Neural cell (in vitro differentiated cells): Measurements from ENCODE around the gene LRRC49. TPM values are rescaled to one million over a fixed set of nuclear protein-coding genes. Genes with fewer than 3 reads are reported as not detected.

Experiments
- H2AFZ ChIP-seq: fragments of 200-600, 300-800 bp; sonication (generic), shearing (Covaris generic); 2 replicates; pipeline ENCODE4 v1.6.0; 2014; ENCODE audit warnings: low read depth, mild to moderate bottlenecking, antibody characterized with exemption, low read length, moderate library complexity
- H3F3A ChIP-seq: fragments of 200-600 bp; shearing (Covaris generic); 2 replicates; pipeline ENCODE4 v1.6.1; 2016; ENCODE audit warnings: mild to moderate bottlenecking, moderate library complexity, mixed read lengths, antibody characterized with exemption, low read length; ENCODE audit not compliant: insufficient read depth, poor library complexity, severe bottlenecking
- H3K27ac ChIP-seq: fragments of 200-600, 300-800 bp; sonication (generic), shearing (Covaris generic); 2 replicates; pipeline ENCODE4 v1.5.1; 2014; ENCODE audit warnings: mild to moderate bottlenecking, low read length, moderate library complexity
- H3K27me3 ChIP-seq: fragments of 300-800, 200-600 bp; sonication (generic), shearing (Covaris generic); 2 replicates; pipeline ENCODE4 v1.6.0; 2014; ENCODE audit warnings: mild to moderate bottlenecking, low read depth, low read length, moderate library complexity; ENCODE audit not compliant: insufficient read depth
- H3K36me3 ChIP-seq: fragments of 300-800, 200-600 bp; sonication (generic), shearing (Covaris generic); 2 replicates; pipeline ENCODE4 v1.5.1; 2014; ENCODE audit warnings: mild to moderate bottlenecking, antibody characterized with exemption, low read length, moderate library complexity; ENCODE audit not compliant: insufficient read depth
- H3K4me2 ChIP-seq: fragments of 300-800, 200-600 bp; sonication (generic), shearing (Covaris generic); 2 replicates; pipeline ENCODE4 v1.6.0; 2014; ENCODE audit warnings: mild to moderate bottlenecking, low read length
- H3K4me3 ChIP-seq: fragments of 300-800, 200-600 bp; sonication (generic), shearing (Covaris generic); 2 replicates; pipeline ENCODE4 v1.5.1; 2014; ENCODE audit warnings: mild to moderate bottlenecking, low read length, moderate library complexity
- H3K79me2 ChIP-seq: fragments of 200-600 bp; shearing (Covaris generic); replicated peaks from 2 replicates; pipeline ENCODE4 v1.6.0; 2014; ENCODE audit warnings: mild to moderate bottlenecking, low read length, moderate library complexity; ENCODE audit not compliant: insufficient read depth
- H3K9ac ChIP-seq: fragments of 300-800, 200-600 bp; sonication (generic), shearing (Covaris generic); 2 replicates; pipeline ENCODE4 v1.6.1; 2016; ENCODE audit warnings: mild to moderate bottlenecking, low read length, mixed read lengths
- H3K9me2 ChIP-seq: fragments of 200-600 bp; shearing (Covaris generic); 2 replicates; pipeline ENCODE4 v1.6.1; 2016; ENCODE audit warnings: mild to moderate bottlenecking, low read length, mixed read lengths; ENCODE audit not compliant: insufficient read depth
- H3K9me3 ChIP-seq: fragments of 200-600, 300-800 bp; sonication (generic), shearing (Covaris generic); 2 replicates; pipeline ENCODE4 v1.6.1; 2016; ENCODE audit warnings: mild to moderate bottlenecking, mixed run types, low read length, moderate library complexity, mixed read lengths
- H4K20me1 ChIP-seq: fragments of 200-600 bp; shearing (Covaris generic); 2 replicates; pipeline ENCODE4 v1.6.1; 2016; ENCODE audit warnings: mild to moderate bottlenecking, mixed run types; ENCODE audit not compliant: insufficient read depth
- EP300 ChIP-seq: fragments of 450-650 bp; conservative IDR thresholded peaks from 2 replicates; pipeline ENCODE4 v1.6.1; 2014; ENCODE audit warnings: antibody characterized with exemption, mild to moderate bottlenecking, moderate library complexity; ENCODE audit not compliant: poor library complexity, severe bottlenecking
- EZH2 ChIP-seq: fragments of 200-600, 300-800 bp; shearing (Covaris generic), sonication (generic); IDR thresholded peaks from 2 replicates; pipeline ENCODE4 v1.6.1; 2014; ENCODE audit warnings: antibody characterized with exemption, low read length, borderline replicate concordance, mild to moderate bottlenecking; ENCODE audit not compliant: insufficient read depth, poor library complexity, severe bottlenecking
- MXI1 ChIP-seq: fragments of 450-650 bp; conservative IDR thresholded peaks from 2 replicates; pipeline ENCODE4 v1.6.1; 2014; ENCODE audit warnings: antibody characterized with exemption, mild to moderate bottlenecking; ENCODE audit not compliant: poor library complexity, severe bottlenecking
- POLR2AphosphoS5 ChIP-seq: IDR thresholded peaks from 2 replicates; pipeline ENCODE4 v1.6.1; 2012
- RAD21 ChIP-seq: fragments of 450-650 bp; conservative IDR thresholded peaks from 2 replicates; pipeline ENCODE4 v1.6.1; 2014; ENCODE audit warnings: antibody characterized with exemption, mild to moderate bottlenecking, moderate library complexity
- SMC3 ChIP-seq: fragments of 450-650 bp; conservative IDR thresholded peaks from 2 replicates; pipeline ENCODE4 v1.6.1; 2014; ENCODE audit warnings: antibody characterized with exemption, mild to moderate bottlenecking, moderate library complexity; ENCODE audit not compliant: poor library complexity
- TAF1 ChIP-seq: IDR thresholded peaks from 2 replicates; pipeline ENCODE4 v1.6.1; 2012; ENCODE audit warnings: low read depth
- polyA plus RNA-seq: library from polyadenylated mRNA; depleted of rRNA; stranded (reverse); fragments of >200 nt; gene quantifications from 2 replicates; pipeline ENCODE4 v1.2.3, GENCODE V29; 2014
- TF ChIP-seq, protein P1 (sequence below): fragments of 450-650 bp; IDR thresholded peaks from 2 replicates; pipeline ENCODE4 v1.5.1; 2014; ENCODE audit warnings: antibody characterized with exemption, mild to moderate bottlenecking, moderate library complexity; ENCODE audit not compliant: poor library complexity, severe bottlenecking
- TF ChIP-seq, protein P2 (sequence below): IDR thresholded peaks from 2 replicates; pipeline ENCODE4 v1.6.1; 2012; ENCODE audit warnings: borderline replicate concordance

LRRC49 gene
- polyA plus RNA-seq, 1 donor from 2014 or later: 141 TPM

DNA sequence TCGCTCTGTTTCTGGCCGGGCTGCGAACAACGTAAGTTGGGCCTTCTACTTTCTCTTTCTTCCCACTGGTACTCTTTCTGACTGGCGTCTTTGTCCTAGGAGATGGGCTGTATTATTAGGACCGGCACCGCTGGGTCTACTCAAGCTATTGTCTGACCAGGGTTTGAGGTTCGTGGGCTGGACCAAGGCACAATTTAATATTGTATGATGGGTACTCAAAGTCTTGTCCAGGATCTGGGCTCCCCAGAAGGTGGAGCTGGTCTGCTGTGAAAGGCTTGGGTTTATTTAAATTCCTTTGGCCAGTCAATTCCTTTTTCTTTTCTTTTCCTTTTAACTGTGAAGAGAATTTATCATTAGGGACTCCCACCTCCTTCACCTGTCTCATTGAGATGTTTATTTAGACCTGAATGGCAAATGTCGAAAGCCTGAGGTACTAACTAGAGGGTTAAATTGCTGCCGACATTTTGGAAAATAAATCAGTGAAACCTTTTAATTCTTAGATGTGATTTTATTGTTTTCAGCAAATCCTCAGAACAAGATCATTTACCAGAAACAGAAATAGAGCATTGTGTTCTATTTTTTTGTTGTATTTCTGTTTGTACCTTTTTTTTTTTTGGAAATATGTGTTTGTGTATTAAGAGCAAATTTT lies 410 bp downstream of the LRRC49 start:
- Histone ChIP-seq H3K36me3 (peaks cover 18% of the 10 kb centered on the region), H4K20me1 (no peaks in the 10 kb centered on the region), H2AFZ (peak overlapping the region; percentile 93), H3K4me3 (peak overlapping the region; percentile 89), H3K27me3 (no peaks in the 10 kb centered on the region), H3K9me3 (no peaks in the 10 kb centered on the region), H3K27ac (peak overlapping the region; percentile 97), H3K4me2 (peak overlapping the region; percentile 68), H3F3A (no peaks in the 10 kb centered on the region), H3K9ac (peak overlapping the region; percentile 93), H3K9me2 (no peaks in the 10 kb centered on the region), H3K79me2 (peaks cover 82% of the 10 kb centered on the region)
- no peak for TF ChIP-seq EP300
- TF ChIP-seq, protein P1, sequence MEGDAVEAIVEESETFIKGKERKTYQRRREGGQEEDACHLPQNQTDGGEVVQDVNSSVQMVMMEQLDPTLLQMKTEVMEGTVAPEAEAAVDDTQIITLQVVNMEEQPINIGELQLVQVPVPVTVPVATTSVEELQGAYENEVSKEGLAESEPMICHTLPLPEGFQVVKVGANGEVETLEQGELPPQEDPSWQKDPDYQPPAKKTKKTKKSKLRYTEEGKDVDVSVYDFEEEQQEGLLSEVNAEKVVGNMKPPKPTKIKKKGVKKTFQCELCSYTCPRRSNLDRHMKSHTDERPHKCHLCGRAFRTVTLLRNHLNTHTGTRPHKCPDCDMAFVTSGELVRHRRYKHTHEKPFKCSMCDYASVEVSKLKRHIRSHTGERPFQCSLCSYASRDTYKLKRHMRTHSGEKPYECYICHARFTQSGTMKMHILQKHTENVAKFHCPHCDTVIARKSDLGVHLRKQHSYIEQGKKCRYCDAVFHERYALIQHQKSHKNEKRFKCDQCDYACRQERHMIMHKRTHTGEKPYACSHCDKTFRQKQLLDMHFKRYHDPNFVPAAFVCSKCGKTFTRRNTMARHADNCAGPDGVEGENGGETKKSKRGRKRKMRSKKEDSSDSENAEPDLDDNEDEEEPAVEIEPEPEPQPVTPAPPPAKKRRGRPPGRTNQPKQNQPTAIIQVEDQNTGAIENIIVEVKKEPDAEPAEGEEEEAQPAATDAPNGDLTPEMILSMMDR: peak; percentile 76
- TF ChIP-seq, protein P2, sequence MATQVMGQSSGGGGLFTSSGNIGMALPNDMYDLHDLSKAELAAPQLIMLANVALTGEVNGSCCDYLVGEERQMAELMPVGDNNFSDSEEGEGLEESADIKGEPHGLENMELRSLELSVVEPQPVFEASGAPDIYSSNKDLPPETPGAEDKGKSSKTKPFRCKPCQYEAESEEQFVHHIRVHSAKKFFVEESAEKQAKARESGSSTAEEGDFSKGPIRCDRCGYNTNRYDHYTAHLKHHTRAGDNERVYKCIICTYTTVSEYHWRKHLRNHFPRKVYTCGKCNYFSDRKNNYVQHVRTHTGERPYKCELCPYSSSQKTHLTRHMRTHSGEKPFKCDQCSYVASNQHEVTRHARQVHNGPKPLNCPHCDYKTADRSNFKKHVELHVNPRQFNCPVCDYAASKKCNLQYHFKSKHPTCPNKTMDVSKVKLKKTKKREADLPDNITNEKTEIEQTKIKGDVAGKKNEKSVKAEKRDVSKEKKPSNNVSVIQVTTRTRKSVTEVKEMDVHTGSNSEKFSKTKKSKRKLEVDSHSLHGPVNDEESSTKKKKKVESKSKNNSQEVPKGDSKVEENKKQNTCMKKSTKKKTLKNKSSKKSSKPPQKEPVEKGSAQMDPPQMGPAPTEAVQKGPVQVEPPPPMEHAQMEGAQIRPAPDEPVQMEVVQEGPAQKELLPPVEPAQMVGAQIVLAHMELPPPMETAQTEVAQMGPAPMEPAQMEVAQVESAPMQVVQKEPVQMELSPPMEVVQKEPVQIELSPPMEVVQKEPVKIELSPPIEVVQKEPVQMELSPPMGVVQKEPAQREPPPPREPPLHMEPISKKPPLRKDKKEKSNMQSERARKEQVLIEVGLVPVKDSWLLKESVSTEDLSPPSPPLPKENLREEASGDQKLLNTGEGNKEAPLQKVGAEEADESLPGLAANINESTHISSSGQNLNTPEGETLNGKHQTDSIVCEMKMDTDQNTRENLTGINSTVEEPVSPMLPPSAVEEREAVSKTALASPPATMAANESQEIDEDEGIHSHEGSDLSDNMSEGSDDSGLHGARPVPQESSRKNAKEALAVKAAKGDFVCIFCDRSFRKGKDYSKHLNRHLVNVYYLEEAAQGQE: peak; percentile 73
- TF ChIP-seq TAF1: peak; percentile 18
- no peak for TF ChIP-seq EZH2
- TF ChIP-seq SMC3: peak; percentile 70
- peak; percentile 66 for TF ChIP-seq RAD21

DNA sequence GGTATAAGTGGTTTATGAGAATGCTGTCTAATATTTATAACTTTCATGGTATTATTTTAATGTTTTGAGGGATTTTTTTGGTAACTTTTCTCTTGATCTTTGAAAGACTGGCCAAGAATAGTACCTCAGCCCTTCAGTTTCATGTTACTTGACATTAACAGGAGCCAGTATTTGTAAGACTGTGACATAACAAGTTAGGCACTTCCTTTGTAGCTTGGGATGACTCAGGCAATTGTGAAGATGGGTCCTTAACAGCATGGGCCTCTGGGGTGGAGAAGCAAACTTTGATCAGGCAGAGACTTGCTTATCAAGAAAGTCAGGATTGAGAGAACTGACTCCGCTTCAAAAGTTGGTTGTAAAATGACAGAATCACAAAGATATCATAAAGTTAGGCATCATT lies 9.5 kb downstream of the LRRC49 start:
- no peak overlapping the region for H3K4me2 ChIP-seq
- no peaks in the 10 kb centered on the region for H4K20me1 ChIP-seq
- no peak overlapping the region for H3K9ac ChIP-seq
- H3F3A ChIP-seq: no peaks in the 10 kb centered on the region
- H3K79me2 ChIP-seq: peaks cover 14% of the 10 kb centered on the region
- peaks cover 32% of the 10 kb centered on the region for H3K36me3 ChIP-seq
- no peaks in the 10 kb centered on the region for H3K9me2 ChIP-seq
- H2AFZ ChIP-seq: no peak overlapping the region
- no peak overlapping the region for H3K27ac ChIP-seq
- TF ChIP-seq SMC3: no peak
- TF ChIP-seq EZH2: no peak
- no peak for TF ChIP-seq RAD21
- TF ChIP-seq POLR2AphosphoS5: no peak
- TF ChIP-seq MXI1: no peak
- no peak for TF ChIP-seq TAF1
- no peak for TF ChIP-seq EP300
- TF ChIP-seq, protein P2: no peak
- TF ChIP-seq, protein P1: no peak
- no peak overlapping the region for H3K4me3 ChIP-seq
- no peaks in the 10 kb centered on the region for H3K27me3 ChIP-seq
- no peaks in the 10 kb centered on the region for H3K9me3 ChIP-seq
